HS-27A (cell line): ENCODE data around the gene CCDC141.

Experiments used
- DNase-seq: peaks from one replicate; pipeline ENCODE4 v3.0.0-alpha.2; 2012; ENCODE audit warnings: low read depth, missing footprints

Gene CCDC141

GRCh38 chr2:178827739-178828485 lies 222.0 kb downstream of the CCDC141 start:
- DNase-seq, result no peak

GRCh38 chr2:178827111-178827510 lies 222.8 kb downstream of the CCDC141 start:
- no peak for DNase-seq

- no peak for DNase-seq
These were observed 224.8 kb downstream of the CCDC141 start for GRCh38 chr2:178825183-178825582.

- DNase-seq, result no peak
These were observed 225.8 kb downstream of the CCDC141 start for GRCh38 chr2:178824181-178824580.

GRCh38 chr2:178819992-178820391 lies 229.9 kb downstream of the CCDC141 start:
- DNase-seq, result no peak

- DNase-seq, result no peak
These were observed 230.6 kb downstream of the CCDC141 start for GRCh38 chr2:178819147-178819875.

- DNase-seq, result no peak
These were observed 238.0 kb downstream of the CCDC141 start for GRCh38 chr2:178811901-178812300.

- DNase-seq, result no peak
These were observed 238.9 kb downstream of the CCDC141 start for GRCh38 chr2:178811045-178811444.

GRCh38 chr2:178810422-178810821 lies 239.5 kb downstream of the CCDC141 start:
- no peak for DNase-seq

- no peak for DNase-seq
These were observed 242.5 kb downstream of the CCDC141 start, which contains the start of gene TTN for GRCh38 chr2:178807227-178808008. Gene TTN (minus strand): TSS chr2:178807423. CDS start chr2:178804642, 2,781 bp downstream.

- DNase-seq, result no peak
These were observed 243.4 kb downstream of the CCDC141 start for GRCh38 chr2:178806543-178806942.

GRCh38 chr2:178805457-178805856 lies 244.5 kb downstream of the CCDC141 start:
- DNase-seq, result no peak

- DNase-seq, result no peak
These were observed 245.1 kb downstream of the CCDC141 start for GRCh38 chr2:178804791-178805190.

- DNase-seq, result no peak
These were observed 249.4 kb downstream of the CCDC141 start for GRCh38 chr2:178800510-178800909.

- no peak for DNase-seq
These were observed 250.6 kb downstream of the CCDC141 start for GRCh38 chr2:178799305-178799704.

- DNase-seq, result peak; percentile 9
These were observed 253.8 kb downstream of the CCDC141 start for GRCh38 chr2:178796079-178796677.

GRCh38 chr2:178787934-178788333 lies 262.0 kb downstream of the CCDC141 start:
- no peak for DNase-seq

- DNase-seq, result no peak
These were observed 262.8 kb downstream of the CCDC141 start for GRCh38 chr2:178787155-178787554.

- DNase-seq, result no peak
These were observed 266.0 kb downstream of the CCDC141 start for GRCh38 chr2:178783889-178784288.

GRCh38 chr2:178782236-178782635 lies 267.7 kb downstream of the CCDC141 start:
- DNase-seq, result no peak
